SU-DHL-6 (cell line): ENCODE data around the gene DLG2.

Experiments used
- EZH2phosphoT487 ChIP-seq: fragments of 200-600 bp; sonication (generic), shearing (Covaris generic); conservative IDR thresholded peaks from 2 replicates; pipeline ENCODE4 v1.6.1; 2018; ENCODE audit warnings: mild to moderate bottlenecking, antibody characterized with exemption, low read length, moderate library complexity, mixed read lengths
- TF ChIP-seq, protein P1 (sequence below): fragments of 200-600 bp; sonication (generic); IDR thresholded peaks from one replicate; pipeline ENCODE4 v1.5.1; 2017; ENCODE audit warnings: antibody characterized with exemption, mild to moderate bottlenecking, low read length, moderate library complexity; ENCODE audit not compliant: insufficient read depth, poor library complexity, severe bottlenecking

DNA sequence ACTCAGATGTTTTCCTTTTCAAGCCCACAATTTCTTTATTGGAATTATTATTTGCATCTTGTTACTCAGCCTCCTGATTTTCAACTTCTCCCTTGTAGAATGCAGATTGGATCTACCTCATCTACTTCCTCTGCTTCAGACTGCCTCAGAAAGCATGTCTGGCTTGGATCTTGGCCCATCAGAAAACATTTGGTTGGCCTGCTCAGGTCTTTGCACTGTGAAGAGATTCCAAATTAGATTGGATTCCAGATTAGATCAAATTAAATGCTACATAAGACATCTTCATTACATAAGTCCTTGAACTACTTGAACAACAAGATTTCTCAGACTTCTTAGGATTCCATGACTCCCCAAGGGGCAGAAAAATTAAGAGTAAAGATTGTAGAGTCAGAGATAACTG is 358.0 kb downstream of the DLG2 start:
- TF ChIP-seq, protein P1, sequence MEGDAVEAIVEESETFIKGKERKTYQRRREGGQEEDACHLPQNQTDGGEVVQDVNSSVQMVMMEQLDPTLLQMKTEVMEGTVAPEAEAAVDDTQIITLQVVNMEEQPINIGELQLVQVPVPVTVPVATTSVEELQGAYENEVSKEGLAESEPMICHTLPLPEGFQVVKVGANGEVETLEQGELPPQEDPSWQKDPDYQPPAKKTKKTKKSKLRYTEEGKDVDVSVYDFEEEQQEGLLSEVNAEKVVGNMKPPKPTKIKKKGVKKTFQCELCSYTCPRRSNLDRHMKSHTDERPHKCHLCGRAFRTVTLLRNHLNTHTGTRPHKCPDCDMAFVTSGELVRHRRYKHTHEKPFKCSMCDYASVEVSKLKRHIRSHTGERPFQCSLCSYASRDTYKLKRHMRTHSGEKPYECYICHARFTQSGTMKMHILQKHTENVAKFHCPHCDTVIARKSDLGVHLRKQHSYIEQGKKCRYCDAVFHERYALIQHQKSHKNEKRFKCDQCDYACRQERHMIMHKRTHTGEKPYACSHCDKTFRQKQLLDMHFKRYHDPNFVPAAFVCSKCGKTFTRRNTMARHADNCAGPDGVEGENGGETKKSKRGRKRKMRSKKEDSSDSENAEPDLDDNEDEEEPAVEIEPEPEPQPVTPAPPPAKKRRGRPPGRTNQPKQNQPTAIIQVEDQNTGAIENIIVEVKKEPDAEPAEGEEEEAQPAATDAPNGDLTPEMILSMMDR = no peak
- no peak for TF ChIP-seq EZH2phosphoT487
